GM18951 (cell line): ENCODE results near the gene C19orf85.

Experiments
- POLR2A ChIP-seq: IDR thresholded peaks from 4 replicates; pipeline ENCODE4 v1.6.1; 2011; ENCODE audit warnings: mild to moderate bottlenecking; ENCODE audit not compliant: insufficient read length, insufficient read depth; ENCODE audit errors: extremely low read depth
- in situ Hi-C: fragments of 300-500 bp; cut with MboI; formaldehyde crosslinking; loops from one replicate; pipeline ENCODE4 v1.12.0; 2022; ENCODE audit warnings: low sequenced_read_pairs, mixed read lengths, inconsistent platforms; ENCODE audit not compliant: unreplicated experiment

The C19orf85 gene

GRCh38 chr19:55431183-55431582 lies 33.4 kb downstream of the C19orf85 start:
- in situ Hi-C loops, result no loop called here
- no peak for TF ChIP-seq POLR2A

- no peak for TF ChIP-seq POLR2A
- in situ Hi-C loops, result no loop called here
Measured at GRCh38 chr19:55426042-55426441, 38.5 kb downstream of the C19orf85 start.

GRCh38 chr19:55424518-55424917 lies 40.0 kb downstream of the C19orf85 start:
- TF ChIP-seq POLR2A, result no peak
- in situ Hi-C loops, result loop anchor here (25.0 kb wide), 1 partner anchor 537 kb away; no protein-coding TSS in a partner anchor

- in situ Hi-C loops, result loop anchor here (25.0 kb wide), 1 partner anchor 536 kb away; no protein-coding TSS in a partner anchor
- no peak for TF ChIP-seq POLR2A
Measured at GRCh38 chr19:55423225-55424005, 41.1 kb downstream of the C19orf85 start.

- in situ Hi-C loops, result loop anchor here (25.0 kb wide), 1 partner anchor 534 kb away; no protein-coding TSS in a partner anchor
Measured at GRCh38 chr19:55421281-55421680, 43.3 kb downstream of the C19orf85 start.

GRCh38 chr19:55419624-55420236 lies 44.8 kb downstream of the C19orf85 start:
- no peak for TF ChIP-seq POLR2A
- in situ Hi-C loops, result loop anchor here (25.0 kb wide), 1 partner anchor 532 kb away; no protein-coding TSS in a partner anchor

GRCh38 chr19:55419103-55419502 lies 45.4 kb downstream of the C19orf85 start:
- in situ Hi-C loops, result loop anchor here (25.0 kb wide), 1 partner anchor 532 kb away; no protein-coding TSS in a partner anchor
- no peak for TF ChIP-seq POLR2A

GRCh38 chr19:55418185-55418584 lies 46.4 kb downstream of the C19orf85 start:
- no peak for TF ChIP-seq POLR2A
- in situ Hi-C loops, result loop anchor here (25.0 kb wide), 1 partner anchor 531 kb away; no protein-coding TSS in a partner anchor
